Right cardiac atrium (tissue), 5 donors: ENCODE results near the gene UTP25. TPM values are rescaled to one million over a fixed set of nuclear protein-coding genes. Genes with fewer than 3 reads are reported as not detected.

Experiments used
- ATAC-seq, 2 donors: fragments of 200-7000 bp; cut with Tn5 transposase; one replicate each; pipeline versions ENCODE4 v1.8.0 to v1.9.1; 2020; ENCODE audit warnings: moderate library complexity in 2 of 2, mild to moderate bottlenecking in 1 of 2
- DNase-seq, 3 donors: peaks; one replicate each; pipeline ENCODE4 v3.0.0-alpha.2; 2020
- H3K27ac ChIP-seq: one replicate; pipeline ENCODE4 v1.5.1; 2013; ENCODE audit warnings: mild to moderate bottlenecking, low read length, control low read depth, moderate library complexity
- H3K27me3 ChIP-seq: one replicate; pipeline ENCODE4 v1.6.1; 2013; ENCODE audit not compliant: control insufficient read depth, insufficient read depth
- H3K4me1 ChIP-seq: one replicate; pipeline ENCODE4 v1.6.1; 2013; ENCODE audit warnings: low read length; ENCODE audit not compliant: control insufficient read depth, insufficient read depth
- H3K4me3 ChIP-seq: one replicate; pipeline ENCODE4 v1.5.1; 2013; ENCODE audit warnings: low read length, control low read depth
- H3K9me3 ChIP-seq: one replicate; pipeline ENCODE4 v1.6.1; 2013; ENCODE audit warnings: low read length; ENCODE audit not compliant: control insufficient read depth
- WGBS: extraction: QIAGEN DNeasy Blood & Tissue Kit; methylation state at CpG from one replicate; pipeline ENCODE4 v1.1.7; 2013; 5-methylcytosine and 5-hydroxymethylcytosine counted together
- intact Hi-C, 4 donors: fragments of 100-400 bp; cut with DNase I; formaldehyde crosslinking; loops; one replicate each; pipeline versions ENCODE4 v1.11.0 to v1.14.0; 2022 to 2023
- polyA plus RNA-seq: library from polyadenylated mRNA; stranded (reverse); fragments of 200-250 nt; gene quantifications from one replicate; pipeline ENCODE4 v1.2.3, GENCODE V29; 2013
- total RNA-seq, 4 donors: library from RNA; stranded (reverse); fragmentation: NEBNext Ultra II Directional; extraction: Animal tissue kit (Norgen Biotek cat#: 25700); gene quantifications; one replicate each; pipeline ENCODE4 v1.2.1, GENCODE V29; 2021
- donor health status: healthy with polysubstance abuse.
- donor health status: DM: no; HTN: yes; CAD: no.
- donor health status: DM: no; HTN: no; CAD: no.
- donor health status: DM: no; HTN: yes; CAD: no; lungs with severe emphysema.
- donor health status: DM: yes; HTN: yes; CAD: no.

The UTP25 gene
- total and polyA plus RNA-seq, 5 donors = 1.2 to 3.1 (median 2.9) TPM

- Histone ChIP-seq H3K9me3 (no peaks in the 10 kb centered on the region), H3K27me3 (no peaks in the 10 kb centered on the region), H3K4me1 (no peaks in the 10 kb centered on the region), H3K27ac (no peak overlapping the region), H3K4me3 (no peak overlapping the region)
- 65% methylated on average over 5 of the region's 5 CpGs for WGBS
- DNase-seq (no peak), ATAC-seq (peak; percentile 60 to 92)
- intact Hi-C loops = no loop called here
Observed at GRCh38 chr1:209839875-209840546, 12.2 kb downstream of the UTP25 start.

GRCh38 chr1:209840611-209841010 lies 12.8 kb downstream of the UTP25 start:
- intact Hi-C loops = no loop called here
- 88% methylated on average over 5 of the region's 5 CpGs for WGBS

GRCh38 chr1:209844695-209845407 lies 17.1 kb downstream of the UTP25 start:
- Histone ChIP-seq H3K4me1 (no peaks in the 10 kb centered on the region), H3K27me3 (no peaks in the 10 kb centered on the region), H3K9me3 (no peaks in the 10 kb centered on the region), H3K4me3 (no peak overlapping the region), H3K27ac (no peak overlapping the region)
- DNase-seq (no peak), ATAC-seq (no peak)
- intact Hi-C loops = no loop called here
- 77% methylated on average over 6 of the region's 6 CpGs for WGBS

More at GRCh38 chr1:209840611-209841010, 12.8 kb downstream of the UTP25 start:
- H3K4me1 ChIP-seq = no peaks in the 10 kb centered on the region
- no peaks in the 10 kb centered on the region for H3K9me3 ChIP-seq
- no peak overlapping the region for H3K4me3 ChIP-seq
- no peaks in the 10 kb centered on the region for H3K27me3 ChIP-seq
- DNase-seq (no peak), ATAC-seq (no peak)
- H3K27ac ChIP-seq = no peak overlapping the region

- no peak overlapping the region for H3K4me3 ChIP-seq
- H3K4me1 ChIP-seq = no peaks in the 10 kb centered on the region
- no peak for DNase-seq
- no peak overlapping the region for H3K27ac ChIP-seq
- intact Hi-C loops = no loop called here
- ATAC-seq = no peak
- no peaks in the 10 kb centered on the region for H3K9me3 ChIP-seq
- WGBS = 71% methylated on average over 1 of the region's 1 CpG
- H3K27me3 ChIP-seq = no peaks in the 10 kb centered on the region
Observed at GRCh38 chr1:209845408-209845725, 17.6 kb downstream of the UTP25 start.

- WGBS = 89% methylated on average over 5 of the region's 5 CpGs
- H3K9me3 ChIP-seq = no peaks in the 10 kb centered on the region
- H3K4me3 ChIP-seq = no peak overlapping the region
- no peaks in the 10 kb centered on the region for H3K4me1 ChIP-seq
- H3K27me3 ChIP-seq = no peaks in the 10 kb centered on the region
- intact Hi-C loops = no loop called here
- DNase-seq (no peak), ATAC-seq (no peak)
- no peak overlapping the region for H3K27ac ChIP-seq
Observed at GRCh38 chr1:209849388-209849787, 21.6 kb downstream of the UTP25 start.

- WGBS = 57% methylated on average over 6 of the region's 6 CpGs
- no peak overlapping the region for H3K27ac ChIP-seq
- intact Hi-C loops = no loop called here
- no peaks in the 10 kb centered on the region for H3K9me3 ChIP-seq
- DNase-seq (peak in 1 of 3 donors; percentile 34), ATAC-seq (peak in 1 of 2 donors; percentile 37)
- no peaks in the 10 kb centered on the region for H3K4me1 ChIP-seq
- H3K4me3 ChIP-seq = no peak overlapping the region
- no peaks in the 10 kb centered on the region for H3K27me3 ChIP-seq
Observed at GRCh38 chr1:209850342-209850979, 22.7 kb downstream of the UTP25 start.

- Histone ChIP-seq H3K4me1 (no peaks in the 10 kb centered on the region), H3K4me3 (no peak overlapping the region), H3K27me3 (no peaks in the 10 kb centered on the region), H3K27ac (no peak overlapping the region), H3K9me3 (no peaks in the 10 kb centered on the region)
- DNase-seq = no peak
- WGBS = 96% methylated on average over 2 of the region's 2 CpGs
- no peak for ATAC-seq
- intact Hi-C loops = no loop called here
Observed at GRCh38 chr1:209853676-209854075, 25.9 kb downstream of the UTP25 start.

- intact Hi-C loops = no loop called here
- H3K27me3 ChIP-seq = no peaks in the 10 kb centered on the region
- H3K9me3 ChIP-seq = no peaks in the 10 kb centered on the region
- ATAC-seq = no peak
- H3K27ac ChIP-seq = no peak overlapping the region
- no peak for DNase-seq
- H3K4me3 ChIP-seq = no peak overlapping the region
- no peaks in the 10 kb centered on the region for H3K4me1 ChIP-seq
- 85% methylated on average over 3 of the region's 3 CpGs for WGBS
Observed at GRCh38 chr1:209854196-209854595, 26.4 kb downstream of the UTP25 start.

- H3K4me1 ChIP-seq = no peaks in the 10 kb centered on the region
- intact Hi-C loops = no loop called here
- H3K27me3 ChIP-seq = no peaks in the 10 kb centered on the region
- DNase-seq = no peak
- no peaks in the 10 kb centered on the region for H3K9me3 ChIP-seq
- H3K27ac ChIP-seq = no peak overlapping the region
- 76% methylated on average over 8 of the region's 8 CpGs for WGBS
- no peak for ATAC-seq
- no peak overlapping the region for H3K4me3 ChIP-seq
Observed at GRCh38 chr1:209855006-209855405, 27.2 kb downstream of the UTP25 start.

GRCh38 chr1:209855623-209856022 lies 27.9 kb downstream of the UTP25 start:
- no peaks in the 10 kb centered on the region for H3K9me3 ChIP-seq
- no peak overlapping the region for H3K4me3 ChIP-seq
- H3K4me1 ChIP-seq = no peaks in the 10 kb centered on the region
- intact Hi-C loops = no loop called here
- ATAC-seq (no peak), DNase-seq (no peak)
- H3K27me3 ChIP-seq = no peaks in the 10 kb centered on the region
- H3K27ac ChIP-seq = no peak overlapping the region
- 91% methylated on average over 5 of the region's 5 CpGs for WGBS

GRCh38 chr1:209858561-209859103 lies 30.9 kb downstream of the UTP25 start:
- Histone ChIP-seq H3K27ac (no peak overlapping the region), H3K4me3 (no peak overlapping the region), H3K4me1 (no peaks in the 10 kb centered on the region), H3K27me3 (no peaks in the 10 kb centered on the region), H3K9me3 (no peaks in the 10 kb centered on the region)
- ATAC-seq (no peak), DNase-seq (no peak)
- intact Hi-C loops = no loop called here
- 97% methylated on average over 41 of the region's 41 CpGs for WGBS
